ENCODE results near the gene ITFG1.

The ITFG1 gene

DNA sequence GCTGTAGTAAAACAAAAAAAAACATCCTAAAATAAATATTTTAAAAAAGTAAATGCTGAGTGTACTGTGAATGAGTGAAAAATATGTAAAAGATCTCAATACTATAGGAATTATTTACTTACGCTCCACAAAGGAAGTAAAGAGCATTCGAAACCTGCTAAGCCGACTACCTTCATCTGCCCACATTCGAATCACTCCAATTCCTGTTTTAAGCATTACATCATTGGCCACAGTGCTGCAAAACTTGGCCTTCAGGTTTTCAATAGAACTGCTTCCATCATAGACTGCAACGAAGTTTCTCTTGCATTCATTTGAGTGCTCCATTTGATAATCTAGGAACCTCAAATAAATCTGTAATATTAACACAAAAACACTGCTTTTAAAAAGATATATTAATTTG, 351.5 kb downstream of the ITFG1 start:
- no peak for TF ChIP-seq RARB (CRISPR knock-in tag; IDR thresholded peaks at IDR 0.05)
- no peak for TF ChIP-seq ARNTL (CRISPR knock-in tag; IDR thresholded peaks at IDR 0.05; ENCODE audit: borderline replicate concordance, low read depth)
- no peak for TF ChIP-seq TOX (CRISPR knock-in tag; IDR thresholded peaks at IDR 0.05; ENCODE audit: borderline replicate concordance)
- TF ChIP-seq ZNF70 (CRISPR knock-in tag; IDR thresholded peaks at IDR 0.05), result no peak
- no peak for TF ChIP-seq ZNF565 (CRISPR knock-in tag; conservative IDR thresholded peaks at IDR 0.05; ENCODE audit: low read depth)
- TF ChIP-seq ZFP30 (CRISPR knock-in tag; IDR thresholded peaks at IDR 0.05), result no peak
- no peak for TF ChIP-seq ESRRG (CRISPR knock-in tag; IDR thresholded peaks at IDR 0.05)
- TF ChIP-seq, protein P1, sequence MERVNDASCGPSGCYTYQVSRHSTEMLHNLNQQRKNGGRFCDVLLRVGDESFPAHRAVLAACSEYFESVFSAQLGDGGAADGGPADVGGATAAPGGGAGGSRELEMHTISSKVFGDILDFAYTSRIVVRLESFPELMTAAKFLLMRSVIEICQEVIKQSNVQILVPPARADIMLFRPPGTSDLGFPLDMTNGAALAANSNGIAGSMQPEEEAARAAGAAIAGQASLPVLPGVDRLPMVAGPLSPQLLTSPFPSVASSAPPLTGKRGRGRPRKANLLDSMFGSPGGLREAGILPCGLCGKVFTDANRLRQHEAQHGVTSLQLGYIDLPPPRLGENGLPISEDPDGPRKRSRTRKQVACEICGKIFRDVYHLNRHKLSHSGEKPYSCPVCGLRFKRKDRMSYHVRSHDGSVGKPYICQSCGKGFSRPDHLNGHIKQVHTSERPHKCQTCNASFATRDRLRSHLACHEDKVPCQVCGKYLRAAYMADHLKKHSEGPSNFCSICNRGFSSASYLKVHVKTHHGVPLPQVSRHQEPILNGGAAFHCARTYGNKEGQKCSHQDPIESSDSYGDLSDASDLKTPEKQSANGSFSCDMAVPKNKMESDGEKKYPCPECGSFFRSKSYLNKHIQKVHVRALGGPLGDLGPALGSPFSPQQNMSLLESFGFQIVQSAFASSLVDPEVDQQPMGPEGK (CRISPR knock-in tag; IDR thresholded peaks at IDR 0.05; ENCODE audit: borderline replicate concordance), result no peak
- TF ChIP-seq, protein P2, sequence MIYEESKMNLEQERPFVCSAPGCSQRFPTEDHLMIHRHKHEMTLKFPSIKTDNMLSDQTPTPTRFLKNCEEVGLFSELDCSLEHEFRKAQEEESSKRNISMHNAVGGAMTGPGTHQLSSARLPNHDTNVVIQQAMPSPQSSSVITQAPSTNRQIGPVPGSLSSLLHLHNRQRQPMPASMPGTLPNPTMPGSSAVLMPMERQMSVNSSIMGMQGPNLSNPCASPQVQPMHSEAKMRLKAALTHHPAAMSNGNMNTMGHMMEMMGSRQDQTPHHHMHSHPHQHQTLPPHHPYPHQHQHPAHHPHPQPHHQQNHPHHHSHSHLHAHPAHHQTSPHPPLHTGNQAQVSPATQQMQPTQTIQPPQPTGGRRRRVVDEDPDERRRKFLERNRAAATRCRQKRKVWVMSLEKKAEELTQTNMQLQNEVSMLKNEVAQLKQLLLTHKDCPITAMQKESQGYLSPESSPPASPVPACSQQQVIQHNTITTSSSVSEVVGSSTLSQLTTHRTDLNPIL (CRISPR knock-in tag; IDR thresholded peaks at IDR 0.05; ENCODE audit: low read depth), result no peak
- TF ChIP-seq, protein P3, sequence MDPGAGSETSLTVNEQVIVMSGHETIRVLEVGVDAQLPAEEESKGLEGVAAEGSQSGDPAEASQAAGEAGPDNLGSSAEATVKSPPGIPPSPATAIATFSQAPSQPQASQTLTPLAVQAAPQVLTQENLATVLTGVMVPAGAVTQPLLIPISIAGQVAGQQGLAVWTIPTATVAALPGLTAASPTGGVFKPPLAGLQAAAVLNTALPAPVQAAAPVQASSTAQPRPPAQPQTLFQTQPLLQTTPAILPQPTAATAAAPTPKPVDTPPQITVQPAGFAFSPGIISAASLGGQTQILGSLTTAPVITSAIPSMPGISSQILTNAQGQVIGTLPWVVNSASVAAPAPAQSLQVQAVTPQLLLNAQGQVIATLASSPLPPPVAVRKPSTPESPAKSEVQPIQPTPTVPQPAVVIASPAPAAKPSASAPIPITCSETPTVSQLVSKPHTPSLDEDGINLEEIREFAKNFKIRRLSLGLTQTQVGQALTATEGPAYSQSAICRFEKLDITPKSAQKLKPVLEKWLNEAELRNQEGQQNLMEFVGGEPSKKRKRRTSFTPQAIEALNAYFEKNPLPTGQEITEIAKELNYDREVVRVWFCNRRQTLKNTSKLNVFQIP (CRISPR knock-in tag; IDR thresholded peaks at IDR 0.05; ENCODE audit: borderline replicate concordance, low read depth), result no peak
- TF ChIP-seq ZFP3 (CRISPR knock-in tag; IDR thresholded peaks at IDR 0.05), result no peak
- no peak for ATAC-seq
